GM18520 (cell line): ENCODE measurements around the gene TTC12.

Experiments used
- ATAC-seq: cut with Tn5 transposase; IDR thresholded peaks from one replicate; pipeline ENCODE4 v1.9.1; 2021; ENCODE audit not compliant: unreplicated experiment

TTC12 gene

DNA sequence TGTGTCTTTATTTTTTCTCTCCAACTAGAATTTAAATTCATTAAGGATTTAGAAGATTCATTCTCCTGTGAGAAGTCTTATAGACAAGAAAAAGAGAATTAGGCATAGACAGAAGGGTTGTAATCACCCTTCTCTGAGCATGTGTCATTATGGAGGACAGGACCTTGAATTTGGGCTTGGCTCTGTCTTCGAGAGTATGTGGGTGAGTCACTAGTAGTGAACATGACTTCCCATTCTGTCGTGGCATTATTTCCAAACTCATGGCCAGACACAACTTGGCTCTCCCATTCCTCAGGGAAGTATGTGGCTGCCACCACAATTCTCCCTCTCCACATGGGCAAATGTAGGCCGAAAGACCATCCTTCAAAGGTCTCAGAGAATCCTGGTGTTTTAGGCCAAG is 58.9 kb downstream of the TTC12 start:
- no peak for ATAC-seq

DNA sequence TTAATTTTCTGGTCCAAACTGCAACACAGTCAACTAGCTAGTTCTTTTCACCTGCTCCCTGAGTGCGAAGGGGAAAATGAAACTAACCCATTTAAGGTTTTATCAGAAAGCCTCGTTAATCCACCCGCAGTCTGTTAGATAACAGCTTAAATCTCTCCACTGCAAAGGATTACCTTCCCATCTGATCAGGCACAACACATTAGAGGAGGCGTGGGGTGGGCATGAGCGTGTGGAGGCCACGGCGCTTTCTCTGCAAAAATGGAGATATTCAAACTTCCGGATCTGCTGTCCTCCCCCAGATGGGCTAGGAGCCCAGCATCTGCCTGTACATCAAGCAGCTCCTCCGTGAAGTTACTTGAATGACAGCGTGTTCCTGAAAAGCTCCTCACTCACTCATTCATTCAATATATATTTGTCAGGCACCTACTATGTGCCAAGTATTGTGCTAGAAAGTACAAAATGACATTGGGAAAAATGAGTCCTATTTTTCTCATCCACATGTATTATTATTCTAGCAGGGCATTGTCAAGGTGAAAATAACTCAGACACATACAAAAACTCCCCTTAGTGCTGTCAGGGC is 59.7 kb downstream of the TTC12 start:
- ATAC-seq: no peak

DNA sequence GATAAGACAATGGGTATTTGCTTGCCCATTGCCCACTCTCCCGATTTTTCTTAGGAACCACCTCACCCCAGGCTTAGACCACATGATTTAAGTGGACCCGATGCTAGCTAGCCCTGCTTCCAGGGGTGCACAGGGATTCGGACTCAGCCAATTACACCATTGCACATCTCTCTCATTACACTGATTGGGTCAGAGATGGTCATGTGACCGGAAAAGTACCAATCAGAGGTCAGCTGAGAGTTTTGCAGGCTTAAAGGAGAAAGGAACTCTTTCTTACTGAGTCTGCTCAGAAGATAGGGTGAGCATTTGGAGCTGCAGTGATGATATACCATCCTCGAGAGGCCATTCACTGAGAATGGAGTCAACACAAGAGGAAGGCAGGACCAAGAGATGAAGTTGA is 61.0 kb downstream of the TTC12 start:
- ATAC-seq: no peak

DNA sequence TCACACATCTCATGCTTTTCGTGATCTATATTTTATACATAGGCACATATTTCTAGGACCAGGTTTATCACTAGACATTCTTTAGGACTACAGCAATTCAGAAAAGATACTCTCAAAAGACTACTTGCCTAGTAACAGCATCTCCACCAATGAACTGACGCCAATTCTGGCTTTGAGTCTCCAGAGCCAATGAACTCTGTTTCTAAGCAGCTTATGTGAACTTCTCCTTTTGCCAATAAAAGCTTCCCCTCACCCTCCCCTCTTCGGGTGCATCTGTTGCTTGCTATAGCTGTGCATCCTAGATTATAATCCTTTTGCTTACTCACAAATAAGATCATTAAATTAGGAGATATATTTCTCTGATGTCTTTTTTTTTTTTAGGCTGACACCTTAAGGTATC is 61.8 kb downstream of the TTC12 start:
- no peak for ATAC-seq

DNA sequence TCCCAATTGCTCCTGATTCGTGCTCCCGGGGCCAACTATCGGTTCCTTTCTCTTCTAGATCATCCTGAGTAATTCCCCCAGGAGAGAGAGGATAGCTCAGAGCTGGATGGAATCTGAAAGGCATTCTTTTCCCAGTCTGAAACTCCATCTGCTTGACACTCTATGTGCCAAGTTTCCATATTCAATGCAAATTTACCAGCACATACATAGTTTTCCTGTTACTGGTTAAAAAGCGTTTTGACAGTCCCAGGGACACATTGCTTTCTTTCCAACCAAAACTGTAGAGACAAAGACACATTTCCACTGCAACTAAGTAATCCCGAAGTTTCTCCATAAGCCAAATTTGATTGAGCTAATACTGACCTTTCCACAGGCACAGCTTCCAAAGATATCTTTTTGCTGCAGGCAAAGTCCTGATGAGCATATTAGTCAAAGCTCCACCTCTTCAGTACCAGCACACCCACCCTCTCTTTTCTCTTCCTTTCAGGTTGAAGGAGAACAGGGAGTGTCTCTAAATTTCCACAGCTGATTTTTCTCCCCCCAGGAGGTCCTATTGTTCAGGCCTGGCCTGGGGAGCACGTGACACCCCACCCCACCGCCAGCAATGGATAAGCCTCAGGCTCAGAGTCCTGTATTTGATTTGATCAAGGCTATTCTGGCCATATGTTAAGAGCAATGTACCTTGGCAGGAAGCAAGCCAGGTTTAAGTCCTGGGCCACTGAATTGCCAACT is 63.5 kb downstream of the TTC12 start:
- no peak for ATAC-seq

DNA sequence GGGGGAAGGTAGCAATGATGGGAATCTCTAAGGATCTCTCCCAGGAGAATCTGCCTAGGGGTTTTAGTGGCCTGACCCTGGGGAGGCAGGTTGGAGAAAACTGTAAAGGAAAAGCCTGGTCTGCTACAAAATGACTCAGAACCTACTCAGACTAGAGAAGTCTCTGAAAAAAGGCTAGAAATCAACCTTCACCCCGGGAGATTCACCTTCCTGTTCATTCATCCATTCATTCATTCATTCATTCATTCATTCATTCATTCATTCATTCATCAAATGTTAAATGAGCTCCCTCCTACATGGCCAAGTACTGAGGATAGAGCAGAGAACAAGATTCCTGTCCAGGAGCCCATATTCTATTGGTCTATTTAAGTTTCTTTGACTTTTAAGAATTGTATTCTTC is 64.3 kb downstream of the TTC12 start:
- no peak for ATAC-seq

DNA sequence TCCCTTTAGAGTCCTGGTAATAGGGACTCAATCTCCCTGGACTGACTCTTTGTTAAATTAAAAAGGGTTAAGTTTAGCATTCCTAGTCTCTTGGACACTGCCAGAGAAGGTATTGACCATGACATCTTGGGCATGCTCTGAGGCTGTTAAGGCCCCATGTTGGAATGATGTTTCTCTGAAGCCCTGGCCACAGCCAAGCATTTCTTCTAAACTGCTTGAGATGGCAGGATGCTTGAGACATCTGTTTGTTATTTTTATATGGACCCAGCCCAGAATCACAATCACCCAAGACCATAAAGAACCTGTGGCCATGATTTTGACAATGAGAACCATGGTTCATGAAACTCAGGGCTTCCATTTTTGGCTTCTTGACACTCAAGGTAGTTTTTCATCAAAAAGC is 67.7 kb downstream of the TTC12 start:
- no peak for ATAC-seq

DNA sequence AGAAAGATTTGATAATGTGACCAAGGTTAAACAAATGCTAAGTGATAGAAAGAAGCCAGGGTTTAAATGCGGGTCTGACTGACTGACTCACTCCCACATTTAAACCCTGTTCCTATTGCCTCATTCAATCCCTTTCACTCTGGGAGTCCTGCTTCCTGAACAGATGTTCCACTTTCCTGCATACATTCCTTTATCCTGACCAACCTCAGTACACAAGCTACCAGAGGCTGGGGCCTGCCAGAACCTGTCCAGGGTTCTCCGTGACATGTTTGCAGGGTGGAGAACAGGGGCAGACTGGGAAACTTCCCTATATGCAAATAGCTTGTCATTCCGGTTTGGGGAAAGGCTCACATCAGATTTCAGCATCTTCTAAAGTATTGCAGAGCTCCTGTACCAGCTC is 70.2 kb downstream of the TTC12 start:
- no peak for ATAC-seq

DNA sequence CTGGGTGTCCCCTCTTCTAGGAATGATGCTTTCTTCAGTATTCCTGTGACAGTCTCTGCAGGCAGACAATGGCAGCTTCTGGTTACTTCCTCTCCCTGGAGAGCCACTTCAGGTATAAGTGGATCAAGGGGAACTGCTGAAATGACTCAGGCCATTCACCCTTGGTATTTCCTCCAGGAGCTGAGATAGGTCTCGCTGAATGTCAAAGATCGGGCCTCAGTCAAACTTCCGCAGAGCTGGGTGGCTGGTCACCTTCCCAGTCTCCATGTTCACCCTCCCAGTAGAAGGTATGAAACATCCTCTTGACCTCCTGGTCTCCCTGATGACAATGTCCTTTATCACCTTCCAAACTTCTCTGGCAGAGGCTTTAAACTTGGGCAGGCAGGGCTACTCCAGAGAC is 71.4 kb downstream of the TTC12 start:
- ATAC-seq: no peak

DNA sequence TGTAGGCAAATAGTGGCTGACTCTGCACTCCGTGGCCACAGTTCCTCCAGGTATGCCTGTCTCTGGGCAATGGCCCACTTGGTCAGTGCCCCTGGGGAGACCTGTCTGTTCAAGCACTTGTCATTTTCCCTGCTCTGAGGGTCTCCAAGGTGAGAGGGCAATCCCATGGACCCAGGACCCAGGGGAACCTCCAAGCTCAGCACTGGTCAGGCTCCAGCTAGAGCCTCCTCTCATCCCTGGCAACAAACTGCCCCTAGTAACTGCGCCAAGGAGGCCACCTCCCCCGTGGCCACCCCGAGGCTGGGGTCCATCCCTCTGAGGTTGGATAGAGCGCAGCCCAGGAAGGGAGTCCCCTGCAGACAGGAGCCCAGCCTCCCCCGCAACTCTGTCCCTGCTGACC is 72.5 kb downstream of the TTC12 start:
- no peak for ATAC-seq

DNA sequence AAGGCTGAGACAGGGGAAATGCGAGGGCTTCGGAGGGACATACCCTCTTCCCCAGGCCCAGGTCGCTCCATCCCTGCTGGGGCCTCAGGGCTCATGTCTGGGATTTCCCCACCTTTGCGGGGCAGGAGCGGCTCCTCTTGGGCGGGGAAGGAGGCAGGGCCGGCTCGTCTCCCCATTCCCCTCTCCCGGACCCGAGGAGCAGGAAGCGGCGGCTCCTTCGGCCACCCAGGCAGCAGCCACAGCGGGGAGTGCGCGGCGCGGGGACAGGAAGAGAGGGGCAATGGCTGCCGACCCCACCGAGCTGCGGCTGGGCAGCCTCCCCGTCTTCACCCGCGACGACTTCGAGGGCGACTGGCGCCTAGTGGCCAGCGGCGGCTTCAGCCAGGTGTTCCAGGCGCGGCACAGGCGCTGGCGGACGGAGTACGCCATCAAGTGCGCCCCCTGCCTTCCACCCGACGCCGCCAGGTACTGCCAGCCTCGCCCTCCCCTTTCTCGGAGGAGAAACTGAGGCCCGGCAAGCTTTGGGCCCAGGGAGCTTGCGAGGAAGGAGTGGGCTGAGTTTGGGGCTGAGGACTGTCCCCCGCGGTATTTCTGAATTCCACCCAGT is 73.3 kb downstream of the TTC12 start, which contains the start of gene ANKK1:
ANKK1 (plus strand) TSS at position 175 of the 607 bp plus-strand sequence; CDS start at position 281, 106 bp downstream.
- ATAC-seq: no peak

DNA sequence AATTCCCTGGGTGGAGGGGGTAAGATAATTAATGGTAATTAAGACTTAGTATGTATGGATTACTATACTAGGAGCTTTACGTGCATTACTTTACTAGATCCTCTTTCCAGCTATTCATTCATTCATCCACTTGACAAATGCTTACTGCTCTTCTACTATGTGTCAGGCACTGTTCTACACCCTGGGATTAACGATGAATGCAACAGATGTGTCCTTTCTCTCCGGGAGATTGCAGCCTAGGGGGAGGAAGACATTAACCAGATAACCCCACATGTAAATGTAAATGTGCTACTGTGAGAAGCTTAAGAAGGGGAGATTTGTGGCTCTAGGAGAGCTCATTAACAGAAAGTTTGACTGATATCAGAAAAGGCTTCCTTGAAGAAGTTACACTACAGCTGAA is 74.9 kb downstream of the TTC12 start:
- no peak for ATAC-seq

DNA sequence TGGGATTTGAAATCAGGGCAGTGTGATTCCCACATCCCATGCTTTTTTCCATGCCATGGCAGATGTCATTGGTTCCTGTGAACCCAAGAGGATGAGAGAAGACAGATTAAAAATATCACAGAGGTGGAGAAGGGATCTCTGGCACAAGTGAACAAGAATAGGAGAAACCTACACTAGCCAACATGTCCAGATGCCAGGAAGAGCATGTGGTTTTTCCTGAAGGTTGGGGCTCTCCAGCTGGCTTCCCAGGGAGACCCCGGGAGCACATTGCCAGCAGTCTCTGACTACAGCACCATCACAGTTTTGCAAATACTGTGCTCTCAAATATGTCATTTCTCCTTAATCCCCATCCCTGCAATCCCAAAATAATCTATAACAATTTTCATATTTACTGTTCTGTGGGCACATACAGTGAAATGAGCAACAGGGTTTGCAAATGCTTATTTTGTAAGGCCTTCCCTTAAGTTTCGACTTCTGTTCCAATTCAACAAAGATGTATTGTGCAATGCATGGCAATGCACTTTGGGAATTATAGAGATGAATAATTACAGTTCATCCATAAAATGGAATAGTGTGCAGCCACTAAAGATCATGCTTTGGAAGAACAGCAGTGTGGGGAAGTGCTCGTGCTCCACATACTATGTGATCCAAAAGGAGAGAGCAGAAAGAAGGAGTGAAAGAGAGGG is 78.0 kb downstream of the TTC12 start:
- ATAC-seq: no peak

DNA sequence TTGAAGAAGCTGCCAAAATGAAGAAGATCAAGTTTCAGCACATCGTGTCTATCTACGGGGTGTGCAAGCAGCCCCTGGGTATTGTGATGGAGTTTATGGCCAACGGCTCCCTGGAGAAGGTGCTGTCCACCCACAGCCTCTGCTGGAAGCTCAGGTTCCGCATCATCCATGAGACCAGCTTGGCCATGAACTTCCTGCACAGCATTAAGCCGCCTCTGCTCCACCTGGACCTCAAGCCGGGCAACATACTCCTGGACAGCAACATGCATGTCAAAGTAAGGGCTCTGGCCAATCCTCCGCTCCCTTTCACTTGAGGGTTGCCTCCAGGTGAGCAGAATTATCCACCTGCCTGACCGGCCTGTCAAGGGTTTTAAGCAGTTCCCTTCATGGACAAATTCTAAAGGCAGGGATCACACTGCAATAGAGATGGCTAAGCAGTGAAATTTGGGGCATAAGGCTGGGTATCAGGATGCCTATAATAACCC is 79.2 kb downstream of the TTC12 start:
- no peak for ATAC-seq

DNA sequence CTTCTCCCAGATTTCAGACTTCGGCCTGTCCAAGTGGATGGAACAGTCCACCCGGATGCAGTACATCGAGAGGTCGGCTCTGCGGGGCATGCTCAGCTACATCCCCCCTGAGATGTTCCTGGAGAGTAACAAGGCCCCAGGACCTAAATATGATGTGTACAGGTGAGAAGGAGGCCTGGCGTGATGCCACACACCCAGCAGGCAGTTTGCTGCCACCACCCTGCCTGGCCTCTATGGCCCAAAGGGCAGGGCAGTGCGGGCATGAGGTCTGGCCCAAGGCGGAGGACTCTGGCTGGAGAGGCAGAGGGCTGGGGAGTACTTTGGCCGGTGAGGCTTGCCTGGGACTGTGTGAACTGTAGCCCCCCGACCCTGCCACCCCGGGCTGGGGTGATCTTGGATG is 80.5 kb downstream of the TTC12 start:
- ATAC-seq: no peak

DNA sequence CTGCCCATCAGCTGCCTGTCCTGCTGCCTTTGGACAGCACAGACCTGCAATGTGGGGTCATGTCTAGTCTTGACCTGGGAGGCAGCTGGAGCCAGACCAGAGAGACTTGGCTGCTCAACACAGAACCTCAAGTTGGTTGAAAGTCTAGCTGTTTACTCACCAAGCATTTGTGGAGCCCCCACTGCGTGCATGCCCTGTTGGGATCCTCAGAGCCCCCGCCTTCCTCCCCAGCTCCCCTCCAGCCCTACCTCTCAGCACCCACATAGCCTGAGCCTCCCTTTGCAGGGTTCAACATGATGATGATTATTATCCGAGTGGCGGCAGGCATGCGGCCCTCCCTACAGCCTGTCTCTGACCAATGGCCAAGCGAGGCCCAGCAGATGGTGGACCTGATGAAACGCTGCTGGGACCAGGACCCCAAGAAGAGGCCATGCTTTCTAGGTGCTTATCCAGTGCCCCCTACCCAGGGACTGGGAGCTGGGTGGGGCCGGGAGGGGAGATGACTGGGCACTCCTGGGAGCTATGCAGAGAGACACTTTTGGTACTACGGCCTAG is 81.5 kb downstream of the TTC12 start:
- no peak for ATAC-seq

DNA sequence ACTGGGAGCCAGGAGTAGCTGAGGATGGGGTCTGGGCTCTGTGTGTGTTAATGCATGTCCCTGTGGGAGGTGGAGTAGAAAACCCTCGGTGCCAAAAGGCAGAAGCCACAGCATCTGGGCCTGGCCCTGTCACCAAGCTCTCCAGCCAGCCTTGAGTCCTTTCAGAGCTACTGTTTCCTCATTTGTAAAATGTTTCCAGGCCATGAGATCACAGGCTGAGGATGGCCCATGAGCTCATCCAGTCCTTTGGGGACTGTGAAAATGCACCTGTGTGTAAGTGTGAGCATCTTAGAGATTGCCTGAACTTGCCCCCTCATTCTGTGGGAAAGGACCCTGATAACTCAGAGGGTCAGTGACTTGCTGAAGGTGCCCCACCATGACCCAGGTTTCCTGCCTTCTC is 82.3 kb downstream of the TTC12 start:
- no peak for ATAC-seq

DNA sequence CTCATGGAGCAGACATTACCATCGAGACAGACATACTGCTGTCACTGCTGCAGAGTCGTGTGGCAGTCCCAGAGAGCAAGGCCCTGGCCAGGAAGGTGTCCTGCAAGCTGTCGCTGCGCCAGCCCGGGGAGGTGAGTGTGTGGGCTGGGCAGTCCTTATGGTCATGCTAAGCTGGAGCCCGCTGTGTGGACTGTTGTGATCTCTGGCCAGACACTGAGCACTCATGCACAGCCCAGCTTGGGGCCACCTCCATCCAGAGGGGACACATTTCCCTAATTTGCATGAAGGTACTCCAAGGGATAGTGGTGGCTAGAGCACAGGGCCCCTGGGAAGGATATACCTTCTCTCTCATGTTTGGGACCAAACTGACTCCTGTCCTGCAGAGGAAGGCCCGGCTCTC is 82.8 kb downstream of the TTC12 start:
- ATAC-seq: no peak

DNA sequence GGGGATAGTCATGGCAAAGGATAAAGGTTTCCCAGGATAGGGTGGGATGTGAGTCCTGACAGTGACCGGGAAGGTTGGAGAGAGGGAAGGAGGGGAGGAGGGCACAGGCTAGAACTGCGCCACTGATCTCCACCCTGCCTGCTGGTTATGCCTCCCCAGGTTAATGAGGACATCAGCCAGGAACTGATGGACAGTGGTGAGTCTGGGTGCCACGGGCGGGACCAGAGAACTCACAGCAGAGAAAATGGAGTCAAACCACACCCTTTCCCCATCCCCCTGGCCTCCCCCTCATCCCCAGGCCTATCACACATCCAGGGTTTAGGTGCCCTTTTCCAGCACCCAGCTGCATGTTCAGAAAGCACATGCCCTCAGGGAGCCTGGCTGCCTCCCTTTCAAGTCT is 83.4 kb downstream of the TTC12 start:
- ATAC-seq: no peak

DNA sequence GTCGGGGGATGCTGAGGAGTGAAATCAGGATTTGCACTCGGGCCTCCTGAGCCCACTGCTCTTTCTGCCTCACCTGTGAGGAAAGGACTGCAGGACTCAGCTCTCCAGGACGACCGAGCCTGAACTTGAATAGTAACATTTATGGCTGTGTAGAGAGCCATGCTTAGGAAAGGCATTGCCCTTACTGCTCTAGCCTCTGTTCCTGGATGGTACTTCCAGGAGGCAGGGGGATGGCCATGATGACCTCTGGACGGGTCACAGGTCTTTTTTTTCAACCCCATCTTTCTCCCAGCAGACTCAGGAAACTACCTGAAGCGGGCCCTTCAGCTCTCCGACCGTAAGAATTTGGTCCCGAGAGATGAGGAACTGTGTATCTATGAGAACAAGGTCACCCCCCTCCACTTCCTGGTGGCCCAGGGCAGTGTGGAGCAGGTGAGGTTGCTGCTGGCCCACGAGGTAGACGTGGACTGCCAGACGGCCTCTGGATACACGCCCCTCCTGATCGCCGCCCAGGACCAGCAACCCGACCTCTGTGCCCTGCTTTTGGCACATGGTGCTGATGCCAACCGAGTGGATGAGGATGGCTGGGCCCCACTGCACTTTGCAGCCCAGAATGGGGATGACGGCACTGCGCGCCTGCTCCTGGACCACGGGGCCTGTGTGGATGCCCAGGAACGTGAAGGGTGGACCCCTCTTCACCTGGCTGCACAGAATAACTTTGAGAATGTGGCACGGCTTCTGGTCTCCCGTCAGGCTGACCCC is 84.5 kb downstream of the TTC12 start:
- ATAC-seq: no peak
